Measurements from ENCODE around the gene SEMA5A.

Gene SEMA5A

GRCh38 chr5:9440517-9440916 lies 105.4 kb downstream of the SEMA5A start:
- WGBS (ENCODE audit: extremely low coverage, insufficient coverage, low lambda C conversion rate) = no CpG with 5 or more reads among the region's 2 CpGs
- Histone ChIP-seq H4K8ac (ENCODE audit: low read depth, low read length) (no peak overlapping the region), H3K36me3 (ENCODE audit: control insufficient read depth, insufficient read depth, low read length) (peaks cover 3% of the 10 kb centered on the region), H3K27ac (ENCODE audit: low read depth, low read length) (no peak overlapping the region), H3K79me1 (ENCODE audit: low read length) (peaks cover 8% of the 10 kb centered on the region), H2AK5ac (ENCODE audit: low read length) (no peak overlapping the region), H3K4me2 (ENCODE audit: low read length) (no peak overlapping the region), H3K18ac (ENCODE audit: low read length) (no peak overlapping the region), H2BK15ac (replicated peaks; ENCODE audit: low read depth) (no peak overlapping the region), H3K4me3 (ENCODE audit: low read length) (no peak overlapping the region), H2BK5ac (ENCODE audit: low read length) (no peak overlapping the region), H2BK120ac (ENCODE audit: low read depth, low read length) (no peak overlapping the region), H3K23ac (ENCODE audit: low read length) (no peak overlapping the region), H3K4me1 (ENCODE audit: control insufficient read depth, low read depth, low read length) (no peaks in the 10 kb centered on the region), H3K27me3 (ENCODE audit: insufficient read depth, low read length, poor library complexity) (no peaks in the 10 kb centered on the region), H4K5ac (ENCODE audit: low read length) (no peak overlapping the region), H3K9ac (ENCODE audit: low read length) (no peak overlapping the region), H3K4ac (ENCODE audit: low read depth, low read length) (no peak overlapping the region), H3K79me2 (ENCODE audit: control insufficient read depth, insufficient read depth, low read length) (no peaks in the 10 kb centered on the region), H3K56ac (ENCODE audit: low read length) (no peak overlapping the region)
- no peak for DNase-seq

GRCh38 chr5:9439531-9440292 lies 106.2 kb downstream of the SEMA5A start:
- H3K4ac ChIP-seq (ENCODE audit: low read depth, low read length) = no peak overlapping the region
- H3K27ac ChIP-seq (ENCODE audit: low read depth, low read length) = no peak overlapping the region
- no peak overlapping the region for H4K8ac ChIP-seq (ENCODE audit: low read depth, low read length)
- H3K18ac ChIP-seq (ENCODE audit: low read length) = no peak overlapping the region
- no peaks in the 10 kb centered on the region for H3K27me3 ChIP-seq (ENCODE audit: insufficient read depth, low read length, poor library complexity)
- H2BK15ac ChIP-seq (replicated peaks; ENCODE audit: low read depth) = no peak overlapping the region
- H3K79me1 ChIP-seq (ENCODE audit: low read length) = peaks cover 7% of the 10 kb centered on the region
- no peak overlapping the region for H3K23ac ChIP-seq (ENCODE audit: low read length)
- no peak overlapping the region for H2BK120ac ChIP-seq (ENCODE audit: low read depth, low read length)
- H4K5ac ChIP-seq (ENCODE audit: low read length) = no peak overlapping the region
- no peak for DNase-seq
- H3K79me2 ChIP-seq (ENCODE audit: control insufficient read depth, insufficient read depth, low read length) = no peaks in the 10 kb centered on the region
- H3K4me3 ChIP-seq (ENCODE audit: low read length) = no peak overlapping the region
- no peaks in the 10 kb centered on the region for H3K4me1 ChIP-seq (ENCODE audit: control insufficient read depth, low read depth, low read length)
- H3K56ac ChIP-seq (ENCODE audit: low read length) = no peak overlapping the region
- no peak overlapping the region for H2BK5ac ChIP-seq (ENCODE audit: low read length)
- WGBS (ENCODE audit: extremely low coverage, insufficient coverage, low lambda C conversion rate) = no CpG with 5 or more reads among the region's 5 CpGs
- H2AK5ac ChIP-seq (ENCODE audit: low read length) = no peak overlapping the region
- no peak overlapping the region for H3K9ac ChIP-seq (ENCODE audit: low read length)
- H3K4me2 ChIP-seq (ENCODE audit: low read length) = no peak overlapping the region
- peaks cover 3% of the 10 kb centered on the region for H3K36me3 ChIP-seq (ENCODE audit: control insufficient read depth, insufficient read depth, low read length)

GRCh38 chr5:9438596-9439354 lies 107.1 kb downstream of the SEMA5A start:
- H3K36me3 ChIP-seq (ENCODE audit: control insufficient read depth, insufficient read depth, low read length) = peaks cover 3% of the 10 kb centered on the region
- H3K27ac ChIP-seq (ENCODE audit: low read depth, low read length) = no peak overlapping the region
- H3K23ac ChIP-seq (ENCODE audit: low read length) = no peak overlapping the region
- H2AK5ac ChIP-seq (ENCODE audit: low read length) = no peak overlapping the region
- no peak overlapping the region for H2BK5ac ChIP-seq (ENCODE audit: low read length)
- no peak overlapping the region for H3K18ac ChIP-seq (ENCODE audit: low read length)
- no peak overlapping the region for H3K4me3 ChIP-seq (ENCODE audit: low read length)
- H4K5ac ChIP-seq (ENCODE audit: low read length) = no peak overlapping the region
- H3K79me1 ChIP-seq (ENCODE audit: low read length) = peaks cover 6% of the 10 kb centered on the region
- no peak overlapping the region for H3K4me2 ChIP-seq (ENCODE audit: low read length)
- no peak overlapping the region for H3K9ac ChIP-seq (ENCODE audit: low read length)
- no peaks in the 10 kb centered on the region for H3K79me2 ChIP-seq (ENCODE audit: control insufficient read depth, insufficient read depth, low read length)
- no peak overlapping the region for H2BK120ac ChIP-seq (ENCODE audit: low read depth, low read length)
- no peak overlapping the region for H3K56ac ChIP-seq (ENCODE audit: low read length)
- H3K4me1 ChIP-seq (ENCODE audit: control insufficient read depth, low read depth, low read length) = no peaks in the 10 kb centered on the region
- no peaks in the 10 kb centered on the region for H3K27me3 ChIP-seq (ENCODE audit: insufficient read depth, low read length, poor library complexity)
- H4K8ac ChIP-seq (ENCODE audit: low read depth, low read length) = no peak overlapping the region
- no peak for DNase-seq
- no peak overlapping the region for H2BK15ac ChIP-seq (replicated peaks; ENCODE audit: low read depth)
- WGBS (ENCODE audit: extremely low coverage, insufficient coverage, low lambda C conversion rate) = no CpG with 5 or more reads among the region's 10 CpGs
- H3K4ac ChIP-seq (ENCODE audit: low read depth, low read length) = no peak overlapping the region

- Histone ChIP-seq H3K27ac (ENCODE audit: low read depth, low read length) (no peak overlapping the region), H3K79me2 (ENCODE audit: control insufficient read depth, insufficient read depth, low read length) (no peaks in the 10 kb centered on the region), H3K4ac (ENCODE audit: low read depth, low read length) (no peak overlapping the region), H3K4me1 (ENCODE audit: control insufficient read depth, low read depth, low read length) (no peaks in the 10 kb centered on the region), H3K9ac (ENCODE audit: low read length) (no peak overlapping the region), H3K79me1 (ENCODE audit: low read length) (peaks cover 2% of the 10 kb centered on the region), H3K4me3 (ENCODE audit: low read length) (no peak overlapping the region), H2BK5ac (ENCODE audit: low read length) (no peak overlapping the region), H2BK15ac (replicated peaks; ENCODE audit: low read depth) (no peak overlapping the region), H3K18ac (ENCODE audit: low read length) (no peak overlapping the region), H3K36me3 (ENCODE audit: control insufficient read depth, insufficient read depth, low read length) (peaks cover 2% of the 10 kb centered on the region), H4K8ac (ENCODE audit: low read depth, low read length) (no peak overlapping the region), H2AK5ac (ENCODE audit: low read length) (no peak overlapping the region), H3K56ac (ENCODE audit: low read length) (no peak overlapping the region), H3K23ac (ENCODE audit: low read length) (no peak overlapping the region), H3K27me3 (ENCODE audit: insufficient read depth, low read length, poor library complexity) (no peaks in the 10 kb centered on the region), H4K5ac (ENCODE audit: low read length) (no peak overlapping the region), H2BK120ac (ENCODE audit: low read depth, low read length) (no peak overlapping the region), H3K4me2 (ENCODE audit: low read length) (no peak overlapping the region)
- DNase-seq = no peak
- WGBS (ENCODE audit: extremely low coverage, insufficient coverage, low lambda C conversion rate) = no CpG with 5 or more reads among the region's 5 CpGs
Observed at GRCh38 chr5:9437741-9438240, 108.1 kb downstream of the SEMA5A start.

- H3K27me3 ChIP-seq (ENCODE audit: insufficient read depth, low read length, poor library complexity) = no peaks in the 10 kb centered on the region
- no peak overlapping the region for H3K4me3 ChIP-seq (ENCODE audit: low read length)
- no peak for DNase-seq
- H3K18ac ChIP-seq (ENCODE audit: low read length) = no peak overlapping the region
- H4K8ac ChIP-seq (ENCODE audit: low read depth, low read length) = no peak overlapping the region
- no peaks in the 10 kb centered on the region for H3K79me2 ChIP-seq (ENCODE audit: control insufficient read depth, insufficient read depth, low read length)
- H3K56ac ChIP-seq (ENCODE audit: low read length) = no peak overlapping the region
- H3K36me3 ChIP-seq (ENCODE audit: control insufficient read depth, insufficient read depth, low read length) = no peaks in the 10 kb centered on the region
- no peak overlapping the region for H2BK5ac ChIP-seq (ENCODE audit: low read length)
- H3K4ac ChIP-seq (ENCODE audit: low read depth, low read length) = no peak overlapping the region
- H3K9ac ChIP-seq (ENCODE audit: low read length) = no peak overlapping the region
- H2AK5ac ChIP-seq (ENCODE audit: low read length) = no peak overlapping the region
- no peak overlapping the region for H3K23ac ChIP-seq (ENCODE audit: low read length)
- H3K79me1 ChIP-seq (ENCODE audit: low read length) = no peaks in the 10 kb centered on the region
- no peak overlapping the region for H3K27ac ChIP-seq (ENCODE audit: low read depth, low read length)
- no peaks in the 10 kb centered on the region for H3K4me1 ChIP-seq (ENCODE audit: control insufficient read depth, low read depth, low read length)
- no peak overlapping the region for H4K5ac ChIP-seq (ENCODE audit: low read length)
- H2BK15ac ChIP-seq (replicated peaks; ENCODE audit: low read depth) = no peak overlapping the region
- WGBS (ENCODE audit: extremely low coverage, insufficient coverage, low lambda C conversion rate) = no CpG with 5 or more reads among the region's 9 CpGs
- no peak overlapping the region for H3K4me2 ChIP-seq (ENCODE audit: low read length)
- H2BK120ac ChIP-seq (ENCODE audit: low read depth, low read length) = no peak overlapping the region
Observed at GRCh38 chr5:9431496-9432258, 114.2 kb downstream of the SEMA5A start.
